Measurements from ENCODE around the gene MICAL3. TPM values are rescaled to one million over a fixed set of nuclear protein-coding genes. Genes with fewer than 3 reads are reported as not detected.

Gene MICAL3
- total and polyA plus RNA-seq, 2 of the 8 experiments (the other 6 are each of a cell fraction or from before 2014, with no cell fraction given), result 8.3 to 41.8 TPM

GRCh38 chr22:18060646-18061620, 36.6 kb upstream of the MICAL3 start:
- H3K9me3 ChIP-seq (ENCODE audit: insufficient read depth in 2 of 2, low read depth in 1 of 2, low read length in 1 of 2), result no peaks in the 10 kb centered on the region
- no peak overlapping the region for H4K8ac ChIP-seq (ENCODE audit: extremely low read depth, insufficient read depth, low read length)
- no peaks in the 10 kb centered on the region; a peak in 1 of 7 replicates for H3K27me3 ChIP-seq (replicated peaks in 1 of 4; ENCODE audit: control insufficient read depth in 3 of 4, extremely low read depth in 1 of 4, insufficient read depth in 3 of 4, low read length in 3 of 4)
- no peak overlapping the region for H3K4me3 ChIP-seq (ENCODE audit: extremely low read depth in 1 of 4, insufficient read depth in 2 of 4, low read depth in 3 of 4, low read length in 4 of 4)
- no peak overlapping the region for H3K18ac ChIP-seq (ENCODE audit: extremely low read depth, low read length)
- ChIA-PET CTCF (ENCODE audit: partially characterized antibody) (interaction anchor here (8.0 kb wide), 1 partner anchor 14 kb away, joined by 70 read pairs; the partner anchor contains the start of gene PEX26), POLR2A (ENCODE audit: partially characterized antibody) (no interaction called here)
- H3K27ac ChIP-seq (ENCODE audit: low read depth, low read length), result no peak overlapping the region
- H3K9ac ChIP-seq (replicated peaks in 1 of 4; ENCODE audit: extremely low read depth in 1 of 4, low read depth in 3 of 4, low read length in 3 of 4), result no peak overlapping the region
- no peak overlapping the region for H4K5ac ChIP-seq (ENCODE audit: insufficient read length, low read depth, low read length)
- no peaks in the 10 kb centered on the region for H3K23me2 ChIP-seq (ENCODE audit: low read depth, low read length)
- no peak overlapping the region for H4K91ac ChIP-seq (replicated peaks; ENCODE audit: insufficient read length, low read length)
- DNase-seq (ENCODE audit: low read depth in 1 of 2, low spot score in 2 of 2) (no peak), FAIRE-seq (no peak)
- H2BK5ac ChIP-seq (ENCODE audit: low read depth, low read length), result no peak overlapping the region
- no peak overlapping the region for H2BK12ac ChIP-seq (ENCODE audit: low read depth, low read length)
- no peak overlapping the region for H3K56ac ChIP-seq (replicated peaks; ENCODE audit: insufficient read length, low read depth, low read length)
- no peak overlapping the region for H2BK120ac ChIP-seq (replicated peaks; ENCODE audit: low read depth, low read length)
- H3K4ac ChIP-seq (replicated peaks; ENCODE audit: insufficient read length, low read depth, low read length), result no peak overlapping the region
- peaks cover 0 to 3% (median 0%) of the 10 kb centered on the region in 4 experiments; a peak in 2 of 7 replicates for H3K4me1 ChIP-seq (replicated peaks in 1 of 4; ENCODE audit: control insufficient read depth in 3 of 4, insufficient read depth in 4 of 4, low read length in 3 of 4)
- H3K79me2 ChIP-seq (ENCODE audit: control insufficient read depth in 1 of 2, insufficient read depth in 2 of 2, low read length in 2 of 2), result no peaks in the 10 kb centered on the region
- H3K23ac ChIP-seq (ENCODE audit: insufficient read length), result no peak overlapping the region
- H3K4me2 ChIP-seq (ENCODE audit: insufficient read depth in 1 of 2, low read depth in 2 of 2, low read length in 2 of 2), result no peak overlapping the region
- H3K36me3 ChIP-seq (ENCODE audit: control insufficient read depth in 2 of 4, insufficient read depth in 4 of 4, low read length in 3 of 4), result no peaks in the 10 kb centered on the region
- no peak overlapping the region for H2AFZ ChIP-seq (ENCODE audit: low read length)
- no peak overlapping the region for H2BK15ac ChIP-seq (ENCODE audit: low read length)
- H3K79me1 ChIP-seq (ENCODE audit: low read depth, low read length), result no peaks in the 10 kb centered on the region
- H2AK5ac ChIP-seq (ENCODE audit: low read depth, low read length), result no peak overlapping the region
- no peak overlapping the region for H3K14ac ChIP-seq (ENCODE audit: insufficient read length)
- H2BK20ac ChIP-seq (ENCODE audit: low read length), result no peak overlapping the region
- no peaks in the 10 kb centered on the region for H4K20me1 ChIP-seq (replicated peaks in 1 of 2; ENCODE audit: control insufficient read depth in 1 of 2, insufficient read depth in 2 of 2, low read length in 2 of 2)
- WGBS, 2 experiments (ENCODE audit: extremely low coverage in 1 of 2, insufficient coverage in 1 of 2, insufficient read length in 1 of 2, insufficient replicate concordance in 2 of 2, low coverage in 1 of 2, low lambda C conversion rate in 2 of 2, missing lambda C conversion rate in 1 of 2), result 83% methylated on average over 13 of the region's 13 CpGs; no CpG with 5 or more reads in 1 of the 2 experiments
- TF ChIP-seq TEAD4 (IDR thresholded peaks at IDR 0.05; ENCODE audit: low read depth, low read length) (no peak), SP4 (IDR thresholded peaks at IDR 0.05; ENCODE audit: low read length) (no peak), RBBP5 (IDR thresholded peaks at IDR 0.05; ENCODE audit: borderline replicate concordance, low read depth, low read length) (no peak), CBX8 (IDR thresholded peaks at IDR 0.05; ENCODE audit: borderline replicate concordance, low read depth, low read length) (no peak), RNF2 (IDR thresholded peaks at IDR 0.05; ENCODE audit: borderline replicate concordance, low read depth, low read length, missing control alignments, poor library complexity, severe bottlenecking) (no peak), ASH2L (IDR thresholded peaks at IDR 0.05; ENCODE audit: low read length) (no peak), BACH1 (IDR thresholded peaks at IDR 0.05; ENCODE audit: low read length) (no peak), TBP (IDR thresholded peaks at IDR 0.05; ENCODE audit: low read depth, low read length) (no peak)
- TF ChIP-seq, protein P1, sequence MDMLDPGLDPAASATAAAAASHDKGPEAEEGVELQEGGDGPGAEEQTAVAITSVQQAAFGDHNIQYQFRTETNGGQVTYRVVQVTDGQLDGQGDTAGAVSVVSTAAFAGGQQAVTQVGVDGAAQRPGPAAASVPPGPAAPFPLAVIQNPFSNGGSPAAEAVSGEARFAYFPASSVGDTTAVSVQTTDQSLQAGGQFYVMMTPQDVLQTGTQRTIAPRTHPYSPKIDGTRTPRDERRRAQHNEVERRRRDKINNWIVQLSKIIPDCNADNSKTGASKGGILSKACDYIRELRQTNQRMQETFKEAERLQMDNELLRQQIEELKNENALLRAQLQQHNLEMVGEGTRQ (IDR thresholded peaks at IDR 0.05; ENCODE audit: low read length), result no peak
